SU-DHL-6 (cell line): ENCODE measurements around the gene DELE1.

Experiments
- H2AFZ ChIP-seq: fragments of 200-600 bp; sonication (generic); 2 replicates; pipeline ENCODE4 v1.6.1; 2014; ENCODE audit warnings: low read depth, mild to moderate bottlenecking, moderate library complexity, mixed read lengths, antibody characterized with exemption, low read length; ENCODE audit not compliant: severe bottlenecking
- H3F3A ChIP-seq: fragments of 200-600 bp; shearing (Covaris generic); 2 replicates; pipeline ENCODE4 v1.6.0; 2016; ENCODE audit warnings: antibody characterized with exemption, mild to moderate bottlenecking; ENCODE audit not compliant: insufficient read depth
- H3K27ac ChIP-seq: fragments of 200-600 bp; sonication (generic); 2 replicates; pipeline ENCODE4 v1.5.1; 2016; ENCODE audit warnings: low read depth, mild to moderate bottlenecking, low read length, moderate library complexity, mixed read lengths
- H3K27me3 ChIP-seq: fragments of 200-600 bp; sonication (generic), shearing (Covaris generic); 2 replicates; pipeline ENCODE4 v1.6.0; 2014; ENCODE audit warnings: mild to moderate bottlenecking, low read length
- H3K36me3 ChIP-seq: fragments of 200-600 bp; sonication (generic); 2 replicates; pipeline ENCODE4 v1.6.1; 2014; ENCODE audit warnings: mild to moderate bottlenecking, low read length, mixed read lengths
- H3K4me2 ChIP-seq: fragments of 300-600, 200-600 bp; shearing (Covaris generic), sonication (generic); 2 replicates; pipeline ENCODE4 v1.6.0; 2014; ENCODE audit warnings: low read length, low read depth, mild to moderate bottlenecking; ENCODE audit not compliant: poor library complexity, severe bottlenecking
- H3K4me3 ChIP-seq: fragments of 200-600 bp; sonication (generic); 2 replicates; pipeline ENCODE4 v1.5.1; 2014; ENCODE audit warnings: antibody characterized with exemption, low read length, mild to moderate bottlenecking, mixed read lengths; ENCODE audit not compliant: insufficient read depth, poor library complexity, severe bottlenecking
- H3K79me2 ChIP-seq: fragments of 200-600 bp; sonication (generic); 2 replicates; pipeline ENCODE4 v1.6.1; 2014; ENCODE audit warnings: mild to moderate bottlenecking, low read length, moderate library complexity; ENCODE audit not compliant: insufficient read depth
- H3K9ac ChIP-seq: fragments of 200-600 bp; sonication (generic); 2 replicates; pipeline ENCODE4 v1.7.0; 2014; ENCODE audit warnings: mild to moderate bottlenecking, low read length
- H3K9me2 ChIP-seq: fragments of 200-600 bp; sonication (generic); replicated peaks from 2 replicates; pipeline ENCODE4 v1.6.1; 2014; ENCODE audit warnings: low read length; ENCODE audit not compliant: insufficient read depth
- H3K9me3 ChIP-seq: fragments of 200-600 bp; sonication (generic); 2 replicates; pipeline ENCODE4 v1.6.1; 2014; ENCODE audit warnings: low read length, mixed read lengths; ENCODE audit not compliant: insufficient read depth
- H4K20me1 ChIP-seq: fragments of 200-600 bp; sonication (generic); 2 replicates; pipeline ENCODE4 v1.6.1; 2014; ENCODE audit warnings: low read depth, mild to moderate bottlenecking, antibody characterized with exemption, low read length, moderate library complexity, mixed read lengths
- EZH2phosphoT487 ChIP-seq: fragments of 200-600 bp; sonication (generic), shearing (Covaris generic); conservative IDR thresholded peaks from 2 replicates; pipeline ENCODE4 v1.6.1; 2018; ENCODE audit warnings: mild to moderate bottlenecking, antibody characterized with exemption, low read length, moderate library complexity, mixed read lengths
- TF ChIP-seq, protein P1 (sequence below): fragments of 200-600 bp; sonication (generic); IDR thresholded peaks from one replicate; pipeline ENCODE4 v1.5.1; 2017; ENCODE audit warnings: antibody characterized with exemption, mild to moderate bottlenecking, low read length, moderate library complexity; ENCODE audit not compliant: insufficient read depth, poor library complexity, severe bottlenecking

DELE1 gene

GRCh38 chr5:141877356-141878185 lies 46.1 kb upstream of the DELE1 start:
- Histone ChIP-seq H3F3A (no peaks in the 10 kb centered on the region), H3K27me3 (no peaks in the 10 kb centered on the region), H3K79me2 (no peaks in the 10 kb centered on the region), H3K9me2 (no peaks in the 10 kb centered on the region), H3K9ac (no peak overlapping the region), H2AFZ (no peak overlapping the region), H3K36me3 (no peaks in the 10 kb centered on the region), H3K4me3 (no peak overlapping the region), H3K9me3 (no peaks in the 10 kb centered on the region), H3K4me2 (no peak overlapping the region), H3K27ac (no peak overlapping the region), H4K20me1 (no peaks in the 10 kb centered on the region)
- no peak for TF ChIP-seq EZH2phosphoT487
- TF ChIP-seq, protein P1, sequence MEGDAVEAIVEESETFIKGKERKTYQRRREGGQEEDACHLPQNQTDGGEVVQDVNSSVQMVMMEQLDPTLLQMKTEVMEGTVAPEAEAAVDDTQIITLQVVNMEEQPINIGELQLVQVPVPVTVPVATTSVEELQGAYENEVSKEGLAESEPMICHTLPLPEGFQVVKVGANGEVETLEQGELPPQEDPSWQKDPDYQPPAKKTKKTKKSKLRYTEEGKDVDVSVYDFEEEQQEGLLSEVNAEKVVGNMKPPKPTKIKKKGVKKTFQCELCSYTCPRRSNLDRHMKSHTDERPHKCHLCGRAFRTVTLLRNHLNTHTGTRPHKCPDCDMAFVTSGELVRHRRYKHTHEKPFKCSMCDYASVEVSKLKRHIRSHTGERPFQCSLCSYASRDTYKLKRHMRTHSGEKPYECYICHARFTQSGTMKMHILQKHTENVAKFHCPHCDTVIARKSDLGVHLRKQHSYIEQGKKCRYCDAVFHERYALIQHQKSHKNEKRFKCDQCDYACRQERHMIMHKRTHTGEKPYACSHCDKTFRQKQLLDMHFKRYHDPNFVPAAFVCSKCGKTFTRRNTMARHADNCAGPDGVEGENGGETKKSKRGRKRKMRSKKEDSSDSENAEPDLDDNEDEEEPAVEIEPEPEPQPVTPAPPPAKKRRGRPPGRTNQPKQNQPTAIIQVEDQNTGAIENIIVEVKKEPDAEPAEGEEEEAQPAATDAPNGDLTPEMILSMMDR, result no peak

DNA sequence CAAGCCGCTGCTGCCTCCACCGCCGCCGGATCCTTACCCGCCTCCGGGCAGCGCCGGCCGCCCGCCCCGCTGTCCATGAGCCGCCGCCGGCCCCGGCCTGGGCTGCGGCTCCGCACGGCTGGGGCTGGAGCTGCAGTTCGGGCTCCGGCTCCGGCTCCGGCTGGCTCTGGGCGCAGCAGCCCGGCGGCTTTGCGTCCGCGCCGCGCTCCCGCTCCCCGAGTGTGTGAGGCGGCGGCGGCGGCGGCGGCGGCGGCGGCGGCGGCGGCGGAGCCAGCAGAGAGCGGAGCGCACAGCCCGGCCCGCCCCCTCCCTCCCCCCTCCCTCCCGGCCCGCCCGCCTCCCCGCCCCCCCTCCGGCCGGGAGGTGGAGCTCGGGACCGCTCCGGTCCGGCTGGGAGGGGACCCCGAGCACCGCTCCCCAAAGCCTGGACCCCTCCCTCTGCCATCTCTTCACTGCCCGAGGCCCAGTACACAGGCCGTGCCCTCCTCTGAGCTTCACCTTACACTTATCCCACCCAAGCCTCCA lies 45.4 kb upstream of the DELE1 start, which contains the start of gene PCDH1:
PCDH1 (minus strand) TSS at position 225 of the 525 bp plus-strand sequence; CDS start at position 77, 148 bp downstream.
- no peaks in the 10 kb centered on the region for H3K9me2 ChIP-seq
- H3K4me3 ChIP-seq, result no peak within 1 kb of the TSS
- H3F3A ChIP-seq, result no peaks in the 10 kb centered on the region
- H3K36me3 ChIP-seq, result no peaks in the 10 kb centered on the region
- no peaks in the 10 kb centered on the region for H3K27me3 ChIP-seq
- H4K20me1 ChIP-seq, result no peaks in the 10 kb centered on the region
- H3K4me2 ChIP-seq, result no peak within 1 kb of the TSS
- no peaks in the 10 kb centered on the region for H3K79me2 ChIP-seq
- no peak within 1 kb of the TSS for H3K9ac ChIP-seq
- no peak within 1 kb of the TSS for H3K27ac ChIP-seq
- H3K9me3 ChIP-seq, result no peaks in the 10 kb centered on the region
- TF ChIP-seq, protein P1, result no peak
- no peak for TF ChIP-seq EZH2phosphoT487
- H2AFZ ChIP-seq, result no peak within 1 kb of the TSS

GRCh38 chr5:141878711-141879425 lies 44.8 kb upstream of the DELE1 start:
- TF ChIP-seq, protein P1, result peak; percentile 72
- TF ChIP-seq EZH2phosphoT487, result no peak
- Histone ChIP-seq H3K36me3 (no peaks in the 10 kb centered on the region), H3K9me2 (no peaks in the 10 kb centered on the region), H4K20me1 (no peaks in the 10 kb centered on the region), H3K9ac (no peak overlapping the region), H3K4me3 (no peak overlapping the region), H3K9me3 (no peaks in the 10 kb centered on the region), H3K4me2 (no peak overlapping the region), H3F3A (no peaks in the 10 kb centered on the region), H3K27me3 (no peaks in the 10 kb centered on the region), H3K79me2 (no peaks in the 10 kb centered on the region), H3K27ac (no peak overlapping the region), H2AFZ (no peak overlapping the region)
